WI38 (cell line): ENCODE measurements around the gene NDUFC2.

Experiments used
- H3K4me3 ChIP-seq: 2 replicates; pipeline ENCODE4 v1.5.1; 2011; ENCODE audit warnings: low read depth, mild to moderate bottlenecking, control low read depth, low read length
- TF ChIP-seq, protein P1 (sequence below): IDR thresholded peaks from 2 replicates; pipeline ENCODE4 v1.5.1; 2012; ENCODE audit warnings: low read depth, mild to moderate bottlenecking, control low read depth, low read length

The NDUFC2 gene

DNA sequence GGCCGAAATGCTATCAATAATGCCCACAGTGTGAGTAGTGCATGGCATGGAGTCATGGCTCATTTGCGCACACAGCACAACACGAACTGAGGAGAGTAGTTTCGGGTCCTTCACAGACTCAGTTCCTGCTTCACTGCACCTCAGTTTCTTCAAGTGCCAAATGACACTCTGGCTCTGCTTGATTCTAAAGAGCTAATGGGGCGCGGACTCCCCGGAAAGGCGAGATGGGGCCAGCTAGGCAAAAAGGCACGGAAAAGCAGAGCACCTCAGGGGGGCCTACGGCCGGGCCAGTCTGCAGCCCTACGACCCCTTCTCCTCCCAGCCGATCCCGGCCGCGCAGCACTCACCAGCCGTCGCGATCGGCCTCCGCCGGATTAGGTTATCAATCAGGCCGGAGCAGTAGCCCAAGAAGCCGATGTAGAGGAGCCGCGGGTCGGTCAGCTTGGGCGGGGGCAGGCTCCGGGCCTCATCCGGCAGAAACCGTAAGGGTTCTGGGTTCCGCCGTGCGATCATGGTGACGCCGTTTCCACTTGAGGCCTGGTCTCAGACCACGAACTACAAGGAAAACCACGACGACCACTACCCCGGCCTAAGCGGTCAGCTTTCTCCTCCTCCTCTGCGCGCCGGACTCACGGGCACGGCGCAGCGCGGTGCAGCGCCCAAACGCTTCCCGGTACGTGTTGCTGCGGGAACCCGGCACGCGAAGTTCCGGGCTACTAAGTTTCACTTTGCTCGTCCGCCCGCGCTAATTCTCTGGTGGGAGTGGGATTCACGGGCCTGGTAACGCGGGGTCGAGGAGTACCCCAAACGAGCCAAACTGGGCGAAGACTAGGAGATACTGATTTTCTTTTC, at the start of gene NDUFC2:
Gene NDUFC2 (minus strand): TSS at position 631 of the 852 bp plus-strand sequence. CDS start 118 bp downstream, at position 513.
- H3K4me3 ChIP-seq, result peak within 1 kb of the TSS; percentile 79
- TF ChIP-seq, protein P1, sequence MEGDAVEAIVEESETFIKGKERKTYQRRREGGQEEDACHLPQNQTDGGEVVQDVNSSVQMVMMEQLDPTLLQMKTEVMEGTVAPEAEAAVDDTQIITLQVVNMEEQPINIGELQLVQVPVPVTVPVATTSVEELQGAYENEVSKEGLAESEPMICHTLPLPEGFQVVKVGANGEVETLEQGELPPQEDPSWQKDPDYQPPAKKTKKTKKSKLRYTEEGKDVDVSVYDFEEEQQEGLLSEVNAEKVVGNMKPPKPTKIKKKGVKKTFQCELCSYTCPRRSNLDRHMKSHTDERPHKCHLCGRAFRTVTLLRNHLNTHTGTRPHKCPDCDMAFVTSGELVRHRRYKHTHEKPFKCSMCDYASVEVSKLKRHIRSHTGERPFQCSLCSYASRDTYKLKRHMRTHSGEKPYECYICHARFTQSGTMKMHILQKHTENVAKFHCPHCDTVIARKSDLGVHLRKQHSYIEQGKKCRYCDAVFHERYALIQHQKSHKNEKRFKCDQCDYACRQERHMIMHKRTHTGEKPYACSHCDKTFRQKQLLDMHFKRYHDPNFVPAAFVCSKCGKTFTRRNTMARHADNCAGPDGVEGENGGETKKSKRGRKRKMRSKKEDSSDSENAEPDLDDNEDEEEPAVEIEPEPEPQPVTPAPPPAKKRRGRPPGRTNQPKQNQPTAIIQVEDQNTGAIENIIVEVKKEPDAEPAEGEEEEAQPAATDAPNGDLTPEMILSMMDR, result no peak

DNA sequence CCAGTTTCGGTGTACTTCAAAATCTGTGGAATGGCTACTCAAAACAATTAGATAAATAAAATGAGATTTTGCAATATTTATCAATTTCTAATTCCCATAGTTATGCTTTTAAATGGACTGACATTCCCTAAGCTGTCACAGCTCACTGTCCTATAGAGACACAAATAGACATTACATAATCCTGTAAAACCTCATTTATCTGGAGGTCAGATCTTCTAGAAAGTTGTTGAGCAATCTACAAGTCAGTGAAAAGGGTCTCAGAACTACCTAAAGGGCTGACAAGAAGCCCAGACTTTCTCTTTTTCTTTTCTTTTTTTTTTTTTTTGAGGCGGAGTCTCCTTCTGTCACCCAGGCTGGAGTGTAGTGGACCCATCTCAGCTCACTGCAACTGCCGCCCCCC, 47.7 kb upstream of the NDUFC2 start:
- TF ChIP-seq, protein P1, result no peak

DNA sequence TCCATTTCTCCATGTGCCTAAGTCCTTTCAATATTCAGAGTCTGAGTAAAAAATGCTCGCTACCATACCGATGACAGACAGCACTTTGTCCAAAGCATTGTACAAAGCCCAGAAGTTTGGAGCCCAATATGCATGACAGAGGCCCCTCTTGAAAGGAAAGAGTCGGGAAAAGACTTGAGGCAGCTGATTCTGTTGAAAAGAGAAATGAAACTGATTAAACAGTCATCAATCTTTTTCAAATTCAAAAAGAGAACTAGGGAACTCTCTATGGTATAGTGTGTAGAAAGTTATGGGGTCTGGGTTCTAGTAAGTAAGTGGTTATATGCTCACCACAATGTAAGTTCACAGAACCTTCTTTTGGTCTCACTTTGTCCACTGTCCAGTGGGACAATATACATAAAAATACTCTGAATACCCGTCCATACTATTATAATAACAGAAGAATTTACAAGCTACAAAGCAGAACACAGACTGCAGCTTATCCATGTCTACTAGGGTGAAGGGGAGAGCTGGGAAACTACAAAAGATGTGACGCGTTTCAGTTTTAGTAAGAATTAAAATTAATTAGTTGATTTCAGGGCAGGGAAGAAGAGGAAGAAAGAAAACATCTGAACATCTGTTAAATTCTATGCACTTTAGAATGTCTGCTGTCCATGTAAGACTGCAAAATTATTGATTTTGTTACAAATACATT, 33.1 kb upstream of the NDUFC2 start:
- no peak overlapping the region for H3K4me3 ChIP-seq
- TF ChIP-seq, protein P1, result no peak

More for the DNA sequence above, 47.7 kb upstream of the NDUFC2 start:
- H3K4me3 ChIP-seq, result no peak overlapping the region

DNA sequence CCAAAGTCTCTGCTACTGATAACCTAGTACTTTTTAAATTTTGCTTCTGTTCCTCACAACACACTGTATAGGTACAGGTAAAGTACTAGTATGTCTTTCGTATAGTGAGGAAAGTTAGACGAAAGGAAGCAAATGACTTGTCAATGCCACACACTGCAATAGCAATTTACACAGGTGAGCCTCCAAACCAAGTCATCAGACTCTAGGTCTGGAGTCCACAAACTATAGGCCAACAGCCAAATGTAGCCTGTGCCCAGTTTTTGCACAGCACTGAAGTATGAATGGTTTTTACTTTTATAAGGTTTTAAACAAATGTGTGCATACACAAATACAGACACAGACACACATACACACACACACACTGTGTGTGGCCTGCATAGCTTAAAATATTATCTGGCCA, 31.6 kb upstream of the NDUFC2 start:
- TF ChIP-seq, protein P1, result no peak
- no peak overlapping the region for H3K4me3 ChIP-seq

DNA sequence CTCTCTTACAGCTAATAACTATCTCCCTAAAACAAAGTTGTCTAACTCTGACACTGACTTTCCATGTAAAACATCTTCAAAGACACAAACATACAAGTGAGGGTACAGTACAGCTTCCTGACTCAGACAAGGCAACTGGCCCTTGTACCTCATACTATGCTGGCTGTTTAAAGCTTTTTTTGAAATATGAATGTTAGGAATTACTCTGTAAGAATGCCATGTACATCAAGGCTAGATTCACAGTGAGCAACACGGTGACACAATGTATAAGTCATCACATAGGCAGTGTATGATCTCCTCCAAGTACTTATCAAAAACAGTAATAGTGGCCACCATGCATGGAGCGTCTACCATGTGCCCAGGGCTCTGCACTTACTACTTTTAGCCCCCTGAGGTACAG, 31.2 kb upstream of the NDUFC2 start:
- no peak overlapping the region for H3K4me3 ChIP-seq
- TF ChIP-seq, protein P1, result no peak

DNA sequence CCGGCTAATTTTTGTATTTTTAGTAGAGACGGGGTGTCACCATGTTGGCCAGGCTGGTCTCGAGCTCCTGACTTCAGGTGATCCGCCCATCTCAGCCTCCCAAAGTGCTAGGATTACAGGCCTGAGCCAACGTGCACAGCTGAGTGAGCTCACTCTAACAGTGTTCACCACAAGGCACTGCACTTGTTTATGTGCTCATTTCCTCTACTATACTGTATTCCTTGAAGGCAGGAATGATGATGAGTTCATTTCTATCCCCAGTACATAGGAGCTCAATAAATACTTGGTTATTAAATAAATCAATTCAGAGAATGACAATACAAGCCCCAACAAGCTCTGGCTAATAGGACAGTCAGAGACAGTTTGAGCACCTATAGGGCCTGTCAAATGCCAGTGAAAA, 30.7 kb upstream of the NDUFC2 start:
- TF ChIP-seq, protein P1, result no peak
- H3K4me3 ChIP-seq, result no peak overlapping the region
